ENCODE data around the gene TMEM59L.

Gene TMEM59L

GRCh38 chr19:18658366-18658855, 45.7 kb downstream of the TMEM59L start:
- no peak for DNase-seq (ENCODE audit: low read depth)

GRCh38 chr19:18659281-18660050, 46.8 kb downstream of the TMEM59L start:
- no peak for DNase-seq (ENCODE audit: low read depth)

- no peak for DNase-seq (ENCODE audit: low read depth)
Observed at GRCh38 chr19:18660051-18660910, 47.6 kb downstream of the TMEM59L start.

- DNase-seq (ENCODE audit: low read depth): no peak
Observed at GRCh38 chr19:18660939-18661670, 48.4 kb downstream of the TMEM59L start.

GRCh38 chr19:18662972-18663732, 50.5 kb downstream of the TMEM59L start:
- no peak for DNase-seq (ENCODE audit: low read depth)

- no peak for DNase-seq (ENCODE audit: low read depth)
Observed at GRCh38 chr19:18663940-18664530, 51.4 kb downstream of the TMEM59L start.

GRCh38 chr19:18665771-18666202, 53.1 kb downstream of the TMEM59L start:
- DNase-seq (ENCODE audit: low read depth): no peak

- DNase-seq (ENCODE audit: low read depth): no peak
Observed at GRCh38 chr19:18666317-18666716, 53.6 kb downstream of the TMEM59L start.

GRCh38 chr19:18666784-18667183, 54.1 kb downstream of the TMEM59L start:
- DNase-seq (ENCODE audit: low read depth): no peak

GRCh38 chr19:18667531-18668251, 55.0 kb downstream of the TMEM59L start:
- DNase-seq (ENCODE audit: low read depth): no peak

- no peak for DNase-seq (ENCODE audit: low read depth)
Observed at GRCh38 chr19:18668252-18668631, 55.6 kb downstream of the TMEM59L start.

GRCh38 chr19:18668744-18669523, 56.3 kb downstream of the TMEM59L start:
- no peak for DNase-seq (ENCODE audit: low read depth)

GRCh38 chr19:18669524-18669817, 56.8 kb downstream of the TMEM59L start:
- DNase-seq (ENCODE audit: low read depth): no peak

- DNase-seq (ENCODE audit: low read depth): no peak
Observed at GRCh38 chr19:18669883-18670282, 57.2 kb downstream of the TMEM59L start.

- DNase-seq (ENCODE audit: low read depth): no peak
Observed at GRCh38 chr19:18670312-18670711, 57.6 kb downstream of the TMEM59L start.

All from stimulated activated CD8-positive, alpha-beta memory T cell treated with anti-CD3 and anti-CD28 coated beads, Interleukin-12 subunit alpha, Interleukin-12 subunit beta, amount 100 ng/mL, for 4 hours (primary cell).